Suprapubic skin (tissue), 4 donors: ENCODE results near the gene COX7A2. TPM values are rescaled to one million over a fixed set of nuclear protein-coding genes. Genes with fewer than 3 reads are reported as not detected.
A peak's percentile ranks its signal among the peaks of the same experiment; 100 is the strongest.

Source experiments
- DNase-seq, 2 donors: peaks; one replicate each; pipeline ENCODE4 v3.0.0-alpha.2; 2019; ENCODE audit warnings: low spot score in 2 of 2
- H3K27ac ChIP-seq: fragments of 200-600 bp; sonication (generic); one replicate; pipeline ENCODE4 v1.5.1; 2019
- H3K27me3 ChIP-seq: fragments of 200-600 bp; sonication (generic); one replicate; pipeline ENCODE4 v1.5.1; 2019
- H3K36me3 ChIP-seq: fragments of 200-600 bp; sonication (generic); one replicate; pipeline ENCODE4 v1.5.1; 2019
- H3K4me1 ChIP-seq: fragments of 200-600 bp; sonication (generic); one replicate; pipeline ENCODE4 v1.5.1; 2019
- H3K4me3 ChIP-seq: fragments of 200-600 bp; sonication (generic); one replicate; pipeline ENCODE4 v1.5.1; 2019; ENCODE audit warnings: mild to moderate bottlenecking
- H3K9me3 ChIP-seq: fragments of 200-600 bp; sonication (generic); one replicate; pipeline ENCODE4 v1.5.1; 2019
- CTCF ChIP-seq, 2 donors: fragments of 200-600 bp in 1 of 2; fragments of 450-650 bp in 1 of 2; sonication (generic) in 1 of 2; IDR thresholded peaks; one replicate each; pipeline ENCODE4 v1.5.1; 2016 to 2019; ENCODE audit warnings: antibody characterized with exemption in 2 of 2, mild to moderate bottlenecking in 1 of 2, moderate library complexity in 1 of 2
- EP300 ChIP-seq: sonication (generic); formaldehyde crosslinking; IDR thresholded peaks from one replicate; pipeline ENCODE4 v1.6.1; 2017; ENCODE audit warnings: antibody characterized with exemption
- POLR2A ChIP-seq, 2 donors: fragments of 450-650 bp; IDR thresholded peaks; one replicate each; pipeline ENCODE4 v1.6.1; 2017; ENCODE audit warnings: antibody characterized with exemption in 2 of 2, mild to moderate bottlenecking in 2 of 2, moderate library complexity in 2 of 2
- POLR2AphosphoS5 ChIP-seq, 3 donors: sonication (generic); formaldehyde crosslinking; IDR thresholded peaks; one replicate each; pipeline ENCODE4 v1.6.1; 2017; ENCODE audit warnings: antibody characterized with exemption in 3 of 3
- WGBS: methylation state at CpG from one replicate; pipeline ENCODE4 v1.1.5; 2018; 5-methylcytosine and 5-hydroxymethylcytosine counted together
- total RNA-seq, 4 donors: library from RNA; depleted of rRNA; stranded (reverse); fragments of >200 nt; gene quantifications; one replicate each; pipeline ENCODE4 v1.1.0, GENCODE V29; 2016

The COX7A2 gene
- total RNA-seq, 4 donors from 2014 or later, result 110 to 303 (median 209) TPM

GRCh38 chr6:75283907-75284631, 40.5 kb upstream of the COX7A2 start:
- under 1% methylated on average over 26 of the region's 36 CpGs for WGBS
- Histone ChIP-seq H3K27ac (peak overlapping the region; percentile 90), H3K4me1 (peaks cover 59% of the 10 kb centered on the region), H3K4me3 (peak overlapping the region; percentile 93), H3K27me3 (no peaks in the 10 kb centered on the region), H3K9me3 (no peaks in the 10 kb centered on the region), H3K36me3 (no peaks in the 10 kb centered on the region)
- TF ChIP-seq POLR2A (IDR thresholded peaks at IDR 0.05) (no peak), CTCF (IDR thresholded peaks at IDR 0.05) (no peak), EP300 (no peak), POLR2AphosphoS5 (IDR thresholded peaks at IDR 0.05) (no peak)
- DNase-seq, result no peak

DNA sequence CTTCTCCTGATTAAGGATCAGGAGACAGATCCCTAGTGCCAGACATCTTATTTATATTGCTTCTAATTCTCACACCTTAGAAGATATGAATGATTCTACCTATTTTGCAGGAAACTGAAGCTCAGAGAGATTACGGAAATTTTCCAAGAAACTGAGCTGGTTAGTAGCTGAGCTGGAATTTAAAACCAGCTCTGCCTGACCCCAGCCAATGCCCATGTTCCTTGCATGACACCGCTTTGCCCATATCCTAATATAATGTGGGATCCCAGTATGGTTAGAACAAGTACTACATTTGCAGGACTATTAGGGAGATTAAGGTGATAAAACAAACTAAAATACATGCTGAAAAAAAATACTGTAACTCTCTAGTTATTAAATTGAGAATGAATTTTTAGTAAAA, 39.1 kb upstream of the COX7A2 start:
- no peak for TF ChIP-seq POLR2A (IDR thresholded peaks at IDR 0.05)
- no peak for TF ChIP-seq CTCF (IDR thresholded peaks at IDR 0.05)
- TF ChIP-seq EP300, result no peak
- H3K9me3 ChIP-seq, result no peaks in the 10 kb centered on the region
- H3K4me3 ChIP-seq, result peak overlapping the region; percentile 93
- WGBS, result 58% methylated on average over 2 of the region's 2 CpGs
- no peaks in the 10 kb centered on the region for H3K36me3 ChIP-seq
- DNase-seq, result no peak
- H3K27ac ChIP-seq, result no peak overlapping the region
- peaks cover 62% of the 10 kb centered on the region for H3K4me1 ChIP-seq
- no peaks in the 10 kb centered on the region for H3K27me3 ChIP-seq

DNA sequence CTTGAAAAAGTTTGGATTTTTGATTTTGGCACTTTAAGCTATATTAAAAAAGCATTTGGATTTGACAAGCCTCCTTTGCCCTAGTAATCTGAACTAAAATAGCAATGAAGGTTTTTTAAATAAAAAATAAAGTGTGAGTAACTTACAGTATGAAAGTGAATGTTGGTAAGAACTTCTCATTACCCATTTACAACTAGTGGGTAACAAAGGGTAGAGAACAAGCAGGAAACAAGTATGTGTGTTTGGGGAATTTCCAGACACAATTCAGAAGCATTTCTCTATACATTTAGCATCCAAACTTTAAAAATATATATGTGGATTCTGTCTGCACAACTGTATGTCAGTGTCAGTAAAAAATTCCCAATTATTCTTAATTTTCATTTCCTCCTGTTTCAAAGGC, 38.1 kb upstream of the COX7A2 start:
- Histone ChIP-seq H3K4me3 (no peak overlapping the region), H3K27ac (no peak overlapping the region), H3K36me3 (no peaks in the 10 kb centered on the region), H3K9me3 (no peaks in the 10 kb centered on the region), H3K27me3 (no peaks in the 10 kb centered on the region), H3K4me1 (peaks cover 59% of the 10 kb centered on the region)
- DNase-seq, result no peak
- TF ChIP-seq POLR2A (IDR thresholded peaks at IDR 0.05), result no peak
- no peak for TF ChIP-seq POLR2AphosphoS5 (IDR thresholded peaks at IDR 0.05)
- no peak for TF ChIP-seq CTCF (IDR thresholded peaks at IDR 0.05)
- no peak for TF ChIP-seq EP300

DNA sequence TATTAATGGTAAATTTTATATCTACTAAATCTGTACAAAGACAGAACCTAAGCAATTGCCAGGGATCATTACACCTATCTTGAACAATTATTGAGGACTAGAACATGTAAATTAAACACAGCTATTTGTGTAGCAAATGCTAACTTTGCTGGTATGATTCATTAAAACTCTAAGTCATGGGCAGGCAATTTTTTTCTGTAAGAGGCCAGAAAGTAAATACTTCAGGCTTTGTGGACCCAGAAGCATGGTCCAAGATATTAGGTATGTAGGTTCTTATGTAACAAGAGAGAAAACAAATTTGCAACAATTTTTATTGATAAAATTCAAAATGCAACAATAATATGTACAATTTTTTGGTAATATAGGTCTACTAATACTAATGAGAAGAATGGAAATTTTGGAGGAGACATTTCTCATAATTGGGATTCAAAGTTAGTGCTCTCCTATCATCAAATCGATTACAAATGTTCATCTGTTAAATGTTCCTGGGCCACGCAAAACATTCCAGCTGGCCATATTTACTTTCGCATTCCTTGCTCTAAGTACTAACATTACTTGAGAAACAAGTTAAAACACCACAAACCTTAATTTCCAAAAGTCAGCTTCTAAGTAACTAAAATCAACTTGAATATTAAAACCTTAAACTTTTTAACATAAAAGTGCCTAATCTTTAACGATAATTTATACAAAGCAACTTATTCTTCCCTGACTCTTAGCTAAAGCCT, 36.7 kb upstream of the COX7A2 start:
- Histone ChIP-seq H3K4me1 (peaks cover 52% of the 10 kb centered on the region), H3K36me3 (no peaks in the 10 kb centered on the region), H3K9me3 (no peaks in the 10 kb centered on the region), H3K27ac (no peak overlapping the region), H3K27me3 (no peaks in the 10 kb centered on the region), H3K4me3 (no peak overlapping the region)
- no peak for DNase-seq
- TF ChIP-seq POLR2A (IDR thresholded peaks at IDR 0.05) (no peak), POLR2AphosphoS5 (IDR thresholded peaks at IDR 0.05) (no peak), CTCF (IDR thresholded peaks at IDR 0.05) (no peak), EP300 (no peak)
- WGBS, result 68% methylated on average over 4 of the region's 4 CpGs

- no peak overlapping the region for H3K4me3 ChIP-seq
- H3K27ac ChIP-seq, result no peak overlapping the region
- no peaks in the 10 kb centered on the region for H3K36me3 ChIP-seq
- peaks cover 51% of the 10 kb centered on the region for H3K4me1 ChIP-seq
- whole genome bisulfite sequencing, result 59% methylated on average over 2 of the region's 2 CpGs
- no peaks in the 10 kb centered on the region for H3K9me3 ChIP-seq
- TF ChIP-seq POLR2A (IDR thresholded peaks at IDR 0.05) (no peak), EP300 (no peak), POLR2AphosphoS5 (IDR thresholded peaks at IDR 0.05) (no peak), CTCF (IDR thresholded peaks at IDR 0.05) (no peak)
- no peak for DNase-seq
- no peaks in the 10 kb centered on the region for H3K27me3 ChIP-seq
Measured at GRCh38 chr6:75279418-75279817, 35.8 kb upstream of the COX7A2 start.
